PFSK-1 (cell line): ENCODE results near the gene GREB1.

Source experiments
- POLR2AphosphoS5 ChIP-seq: IDR thresholded peaks from 2 replicates; pipeline ENCODE4 v1.6.1; 2012; ENCODE audit warnings: low read depth, mild to moderate bottlenecking, control low read depth, low read length, moderate library complexity
- TAF1 ChIP-seq: IDR thresholded peaks from 2 replicates; pipeline ENCODE4 v1.6.1; 2012; ENCODE audit warnings: low read length, control low read depth, borderline replicate concordance; ENCODE audit not compliant: insufficient read depth
- TF ChIP-seq, protein P1 (sequence below), 2 experiments: IDR thresholded peaks; 2 replicates each; pipeline versions ENCODE4 v1.6.1 to v1.8.0; 2011 to 2012; ENCODE audit warnings: low read depth in 2 of 2, low read length in 2 of 2, control low read depth in 1 of 2, inconsistent platforms in 1 of 2, mild to moderate bottlenecking in 1 of 2, moderate library complexity in 1 of 2; ENCODE audit not compliant: insufficient read depth in 1 of 2

DNA sequence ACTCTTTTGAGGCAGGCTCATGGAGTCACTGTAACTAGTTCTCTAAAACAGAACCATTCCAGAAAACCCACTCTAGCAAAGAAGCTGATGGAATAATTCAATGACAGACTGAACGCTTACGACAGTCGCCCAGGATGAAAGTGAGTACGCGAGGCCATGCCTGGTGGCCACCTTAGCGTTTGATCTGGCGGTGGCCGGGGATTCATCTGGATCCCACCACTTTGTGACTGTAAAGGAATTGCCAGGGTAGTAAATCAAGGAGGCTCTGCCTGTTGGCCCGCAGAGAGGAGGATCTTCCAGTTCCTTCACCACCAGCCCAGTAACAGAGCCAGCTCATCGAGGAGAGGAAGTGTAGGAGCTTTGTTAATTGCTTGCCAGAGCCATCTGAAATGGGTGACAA is 34.6 kb downstream of the GREB1 start:
- TF ChIP-seq POLR2AphosphoS5 (no peak), TAF1 (no peak)
- TF ChIP-seq, protein P1, sequence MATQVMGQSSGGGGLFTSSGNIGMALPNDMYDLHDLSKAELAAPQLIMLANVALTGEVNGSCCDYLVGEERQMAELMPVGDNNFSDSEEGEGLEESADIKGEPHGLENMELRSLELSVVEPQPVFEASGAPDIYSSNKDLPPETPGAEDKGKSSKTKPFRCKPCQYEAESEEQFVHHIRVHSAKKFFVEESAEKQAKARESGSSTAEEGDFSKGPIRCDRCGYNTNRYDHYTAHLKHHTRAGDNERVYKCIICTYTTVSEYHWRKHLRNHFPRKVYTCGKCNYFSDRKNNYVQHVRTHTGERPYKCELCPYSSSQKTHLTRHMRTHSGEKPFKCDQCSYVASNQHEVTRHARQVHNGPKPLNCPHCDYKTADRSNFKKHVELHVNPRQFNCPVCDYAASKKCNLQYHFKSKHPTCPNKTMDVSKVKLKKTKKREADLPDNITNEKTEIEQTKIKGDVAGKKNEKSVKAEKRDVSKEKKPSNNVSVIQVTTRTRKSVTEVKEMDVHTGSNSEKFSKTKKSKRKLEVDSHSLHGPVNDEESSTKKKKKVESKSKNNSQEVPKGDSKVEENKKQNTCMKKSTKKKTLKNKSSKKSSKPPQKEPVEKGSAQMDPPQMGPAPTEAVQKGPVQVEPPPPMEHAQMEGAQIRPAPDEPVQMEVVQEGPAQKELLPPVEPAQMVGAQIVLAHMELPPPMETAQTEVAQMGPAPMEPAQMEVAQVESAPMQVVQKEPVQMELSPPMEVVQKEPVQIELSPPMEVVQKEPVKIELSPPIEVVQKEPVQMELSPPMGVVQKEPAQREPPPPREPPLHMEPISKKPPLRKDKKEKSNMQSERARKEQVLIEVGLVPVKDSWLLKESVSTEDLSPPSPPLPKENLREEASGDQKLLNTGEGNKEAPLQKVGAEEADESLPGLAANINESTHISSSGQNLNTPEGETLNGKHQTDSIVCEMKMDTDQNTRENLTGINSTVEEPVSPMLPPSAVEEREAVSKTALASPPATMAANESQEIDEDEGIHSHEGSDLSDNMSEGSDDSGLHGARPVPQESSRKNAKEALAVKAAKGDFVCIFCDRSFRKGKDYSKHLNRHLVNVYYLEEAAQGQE (IDR thresholded peaks at IDR 0.05; ENCODE audit: insufficient read depth in 1 of 2, low read depth in 2 of 2, low read length in 2 of 2), result no peak
